GM21786 (cell line): Measurements from ENCODE around the gene SPOCK3.
"Not testable (repeated sequence)": the region's sequence is repeated elsewhere in the genome, so short reads cannot be mapped to it uniquely, and the experiment has no call there.

Experiments
- ATAC-seq: cut with Tn5 transposase; IDR thresholded peaks from one replicate; pipeline ENCODE4 v1.9.1; 2021; ENCODE audit not compliant: unreplicated experiment

SPOCK3 gene

DNA sequence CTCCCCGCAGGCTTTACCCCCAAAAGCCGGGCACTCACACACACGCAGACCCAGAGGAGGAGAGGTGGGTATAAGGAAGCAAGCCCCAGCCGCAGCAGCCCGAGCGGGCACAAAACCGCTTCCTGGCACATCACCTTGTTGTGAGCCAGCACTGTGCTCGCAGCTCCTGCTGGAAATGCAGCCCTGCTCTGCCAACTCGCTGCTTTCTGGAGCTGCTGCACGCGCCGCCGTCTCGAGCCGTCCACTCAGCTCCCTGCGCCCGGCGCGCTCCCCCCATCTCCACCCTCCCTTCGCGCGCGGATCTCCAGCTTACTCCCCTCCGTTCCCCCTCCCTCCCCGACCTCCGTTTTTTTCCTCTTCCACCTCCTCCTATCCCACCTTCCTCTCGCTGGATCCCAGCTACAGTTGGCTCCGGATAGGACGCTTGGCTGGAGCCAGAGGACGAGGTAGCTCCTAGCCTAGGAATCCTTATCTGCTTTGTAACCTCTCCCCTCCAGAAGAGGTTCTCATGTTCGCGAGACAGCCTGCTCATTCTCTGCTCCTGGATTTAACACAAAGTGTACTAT is at the start of gene SPOCK3:
Gene SPOCK3, minus strand, starts transcription at position 179 of the 566 bp plus-strand sequence.
- peak; percentile 40 for ATAC-seq

DNA sequence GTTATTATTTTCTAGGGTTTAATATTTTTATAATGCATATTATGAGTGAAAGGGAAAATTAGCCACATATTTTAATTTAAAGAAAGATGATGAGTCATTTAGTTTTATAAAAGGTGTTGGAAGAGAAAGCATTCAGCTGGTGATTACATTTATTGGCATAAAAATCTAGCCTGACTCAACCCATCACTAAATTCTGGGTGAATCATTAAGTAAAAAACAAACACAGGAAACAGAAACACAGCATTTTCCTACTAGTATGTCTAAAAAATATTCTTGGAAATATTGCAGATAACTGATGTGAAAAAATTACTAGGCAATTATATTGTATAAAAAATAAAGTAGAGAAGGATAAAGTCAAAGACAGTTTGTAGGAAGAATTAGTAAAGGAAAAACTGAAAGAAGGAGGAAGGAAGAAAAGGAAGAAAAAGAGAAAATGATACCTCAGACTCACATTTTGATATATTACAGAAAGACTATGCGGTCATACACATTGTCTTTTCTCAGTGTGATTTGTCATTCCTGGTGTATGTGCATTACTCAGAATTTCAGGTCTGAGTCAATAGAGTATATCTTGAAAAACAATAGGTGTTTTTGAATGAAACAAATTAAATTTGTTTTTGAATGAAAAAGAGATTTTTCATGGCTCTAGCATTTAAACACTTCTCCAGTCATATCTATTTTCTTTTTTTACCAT is 48.0 kb upstream of the SPOCK3 start:
- ATAC-seq: no peak

DNA sequence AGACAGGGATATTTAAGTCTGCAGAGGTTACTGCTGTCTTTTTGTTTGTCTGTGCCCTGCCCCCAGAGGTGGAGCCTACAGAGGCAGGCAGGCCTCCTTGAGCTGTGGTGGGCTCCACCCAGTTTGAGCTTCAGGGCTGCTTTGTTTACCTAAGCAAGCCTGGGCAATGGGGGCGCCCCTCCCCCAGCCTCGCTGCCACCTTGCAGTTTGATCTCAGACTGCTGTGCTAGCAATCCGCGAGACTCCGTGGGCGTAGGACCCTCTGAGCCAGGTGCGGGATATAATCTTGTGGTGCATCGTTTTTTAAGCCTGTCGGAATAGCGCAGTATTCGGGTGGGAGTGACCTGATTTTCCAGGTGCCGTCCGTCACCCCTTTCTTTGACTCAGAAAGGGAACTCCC is 47.3 kb upstream of the SPOCK3 start:
- ATAC-seq: not testable (repeated sequence)

DNA sequence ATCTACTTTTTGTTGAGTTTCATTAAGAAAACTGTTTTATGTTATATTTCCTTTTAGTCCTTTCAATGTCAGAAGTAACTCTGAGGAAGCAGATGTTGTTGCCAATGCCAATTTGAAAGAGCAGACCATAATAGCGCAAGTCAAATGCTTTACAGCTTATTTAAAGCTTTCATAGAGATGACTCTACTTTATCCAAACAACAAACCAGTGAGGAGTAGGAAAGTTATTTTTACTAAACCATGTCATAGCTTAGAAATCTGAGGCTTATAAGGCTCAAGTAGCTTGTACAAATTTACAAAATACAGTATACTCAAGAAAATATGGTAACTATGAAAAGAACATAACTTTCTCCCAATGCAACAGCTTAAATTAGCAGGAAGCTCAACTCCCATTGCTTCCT is 40.1 kb upstream of the SPOCK3 start:
- no peak for ATAC-seq

DNA sequence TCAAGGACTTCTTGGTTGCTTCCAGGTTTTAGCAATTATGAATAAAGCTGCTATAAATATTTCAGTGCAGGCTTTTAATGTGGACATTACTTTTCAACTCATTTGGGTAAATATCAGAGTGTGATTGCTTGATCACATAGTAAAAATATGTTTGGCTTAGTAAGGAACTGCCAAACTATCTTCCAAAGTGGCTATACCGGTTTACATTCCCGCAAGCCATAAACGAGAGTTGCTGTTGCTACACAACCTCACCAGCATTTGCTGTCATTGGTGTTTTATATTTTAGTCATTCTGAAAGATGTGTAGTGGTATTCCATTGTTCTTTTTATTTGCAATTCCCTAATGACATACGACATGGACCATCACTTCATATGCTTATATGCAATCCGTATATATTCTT is 30.9 kb upstream of the SPOCK3 start:
- no peak for ATAC-seq

DNA sequence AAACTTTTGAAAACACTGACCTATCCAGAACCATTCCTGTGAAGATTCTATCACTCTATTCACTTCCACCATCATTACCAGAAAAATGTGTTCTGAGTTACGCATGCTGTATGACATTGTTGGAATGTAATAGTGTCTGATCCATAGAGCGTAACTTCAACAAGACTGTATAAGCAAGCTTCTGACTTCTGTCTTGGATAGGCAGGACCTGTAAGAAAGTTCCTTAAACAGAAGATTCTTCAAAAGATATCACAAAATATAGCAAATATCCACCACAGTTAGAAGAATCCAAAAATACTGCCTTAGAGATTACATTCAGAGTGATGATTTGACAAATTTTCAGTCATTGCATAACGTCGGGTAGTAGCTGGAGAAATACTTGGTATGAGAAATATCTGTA is 14.0 kb upstream of the SPOCK3 start:
- no peak for ATAC-seq

DNA sequence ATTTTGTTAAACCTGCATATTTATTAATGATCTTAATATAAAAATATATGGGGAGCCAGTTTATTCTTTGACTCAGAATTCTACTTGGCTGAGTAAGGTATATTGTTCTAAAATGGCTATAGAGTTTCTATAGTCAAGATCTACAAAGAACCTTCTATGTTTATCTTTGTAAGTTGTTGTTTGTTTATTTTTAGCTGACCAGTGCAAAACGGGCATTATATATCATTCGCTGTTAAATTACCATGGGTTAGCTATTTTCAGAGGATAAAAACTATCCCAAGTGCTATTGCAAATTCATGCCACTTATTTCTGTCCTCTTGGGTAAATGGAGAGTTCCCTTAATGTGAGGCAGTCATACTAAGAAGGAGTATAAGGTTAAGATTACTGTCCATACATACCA is 5.3 kb upstream of the SPOCK3 start:
- no peak for ATAC-seq

DNA sequence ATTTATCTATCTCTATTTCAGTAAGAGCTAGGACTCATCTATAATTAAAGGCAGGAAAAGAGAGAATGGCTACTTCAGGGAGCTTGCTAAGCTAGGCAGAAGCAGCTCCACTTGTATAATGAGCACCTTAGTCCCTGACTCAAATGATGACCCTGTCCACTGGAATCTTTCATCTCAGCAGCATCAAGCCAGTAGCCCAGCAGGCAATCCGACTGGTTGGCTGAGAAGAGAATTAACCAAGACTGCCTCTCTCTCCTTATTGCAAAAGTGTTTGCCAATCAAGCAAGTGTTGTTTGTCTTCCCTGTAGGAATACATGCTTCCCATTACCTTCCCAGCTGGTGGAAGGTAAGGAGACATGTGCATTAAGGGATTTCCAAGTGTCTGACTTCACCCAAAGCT is 3.9 kb upstream of the SPOCK3 start:
- ATAC-seq: no peak

DNA sequence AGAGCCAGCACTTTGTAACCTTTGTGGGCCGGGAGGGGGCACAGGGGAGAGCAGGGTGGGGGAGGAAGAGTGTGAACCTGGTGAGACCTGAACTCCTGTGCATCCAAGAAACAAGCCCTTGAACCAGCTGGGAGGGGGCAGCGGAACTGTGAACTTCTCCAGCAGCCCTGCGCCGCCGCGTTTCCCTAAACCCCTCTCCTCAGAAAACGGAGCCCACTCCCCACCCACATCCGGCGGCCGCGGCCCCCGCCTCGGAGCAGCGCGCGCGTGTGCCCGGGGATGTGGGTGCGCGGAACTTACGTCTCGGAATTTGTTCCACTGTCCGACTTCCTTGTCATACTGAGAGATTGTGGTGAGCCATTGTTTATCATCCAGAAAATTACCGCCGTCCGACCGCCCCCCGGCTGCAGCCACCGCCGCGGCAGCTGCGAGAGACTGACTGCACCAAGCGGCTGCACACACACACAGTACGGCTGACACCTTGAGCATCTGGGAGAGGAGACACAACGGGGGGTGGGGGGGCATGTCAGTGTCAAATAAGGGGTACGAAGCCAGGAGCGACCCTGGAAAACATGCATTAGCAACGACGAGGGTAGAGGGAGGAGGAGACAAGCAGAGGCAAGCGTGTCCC is 494 bp downstream of the SPOCK3 start:
- peak; percentile 62 for ATAC-seq

DNA sequence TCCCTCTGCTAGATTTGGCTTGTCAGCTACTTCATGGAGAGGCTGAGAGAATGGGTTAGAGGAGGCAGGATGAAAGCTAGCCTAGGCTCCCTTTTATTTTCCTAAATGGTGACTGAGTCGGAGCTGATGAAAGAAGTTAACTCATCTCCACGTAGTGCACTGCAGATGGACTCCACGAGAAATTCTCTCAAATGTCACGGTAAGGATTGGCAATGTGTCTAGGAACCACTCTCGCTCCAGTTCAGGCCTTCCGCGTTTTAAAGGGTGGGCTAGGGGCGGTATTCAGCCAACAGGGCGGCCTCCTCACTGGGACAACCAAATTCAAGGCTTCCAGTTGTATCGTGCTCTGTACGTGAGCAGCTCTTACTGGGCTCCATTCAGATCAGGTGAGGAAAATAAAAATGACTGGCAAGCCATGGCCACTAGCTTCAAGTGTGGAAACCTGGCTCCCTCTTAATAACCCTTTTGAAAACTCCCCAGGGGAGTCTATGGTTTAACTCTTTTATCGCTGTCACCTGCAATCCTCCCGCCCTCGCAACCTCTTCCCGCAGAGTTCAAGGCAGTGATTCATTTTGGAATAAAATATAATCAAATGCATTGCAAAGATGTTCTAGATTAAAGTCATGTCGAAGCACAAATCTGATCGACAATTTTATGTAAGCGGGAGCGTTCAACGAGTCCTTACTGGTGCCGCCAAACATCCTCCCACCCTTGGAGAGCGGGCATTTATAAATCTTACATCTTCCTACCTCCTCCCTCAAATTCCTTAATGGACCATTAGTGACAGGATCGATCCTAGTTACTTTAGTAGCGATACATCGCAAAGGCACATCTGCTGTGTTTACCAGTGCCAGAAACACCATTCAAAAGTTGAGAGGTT is 1.2 kb downstream of the SPOCK3 start:
- no peak for ATAC-seq

DNA sequence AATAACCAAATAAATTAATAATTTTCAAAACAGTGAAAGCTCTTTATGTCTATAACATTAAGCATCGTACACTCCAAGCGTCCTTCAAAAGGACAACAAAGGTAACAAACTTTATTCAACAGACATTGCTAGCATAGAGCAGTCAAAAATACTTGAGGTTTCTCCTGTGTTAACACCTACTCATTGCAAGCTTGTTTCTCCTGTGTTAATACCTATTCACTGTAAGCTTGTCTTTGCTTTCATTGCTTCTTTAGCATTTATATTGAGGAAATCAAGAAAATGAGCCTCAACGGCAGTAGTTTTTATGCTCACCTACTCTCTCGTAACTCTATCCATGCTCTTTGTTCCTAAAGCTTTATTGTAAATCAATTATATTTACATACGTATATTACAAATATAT is 3.5 kb downstream of the SPOCK3 start:
- ATAC-seq: no peak

DNA sequence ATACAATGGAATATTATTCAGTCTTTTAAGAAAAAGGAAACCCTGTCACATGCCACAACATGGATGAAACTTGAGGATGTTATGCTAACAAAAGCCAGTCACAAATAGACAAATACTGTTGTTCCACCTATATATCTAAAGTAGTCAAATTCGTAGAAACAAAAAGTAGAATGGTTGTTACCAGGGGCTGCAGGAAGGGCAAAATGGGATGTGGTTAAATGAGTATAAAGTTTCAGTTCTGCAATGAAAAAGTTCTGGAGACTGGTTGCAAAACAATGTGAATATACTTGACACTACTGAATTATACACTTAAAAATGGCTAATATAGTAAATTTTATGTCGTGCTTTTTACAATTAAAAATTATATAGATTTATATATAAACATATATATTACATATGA is 12.2 kb downstream of the SPOCK3 start:
- ATAC-seq: peak; percentile 96

DNA sequence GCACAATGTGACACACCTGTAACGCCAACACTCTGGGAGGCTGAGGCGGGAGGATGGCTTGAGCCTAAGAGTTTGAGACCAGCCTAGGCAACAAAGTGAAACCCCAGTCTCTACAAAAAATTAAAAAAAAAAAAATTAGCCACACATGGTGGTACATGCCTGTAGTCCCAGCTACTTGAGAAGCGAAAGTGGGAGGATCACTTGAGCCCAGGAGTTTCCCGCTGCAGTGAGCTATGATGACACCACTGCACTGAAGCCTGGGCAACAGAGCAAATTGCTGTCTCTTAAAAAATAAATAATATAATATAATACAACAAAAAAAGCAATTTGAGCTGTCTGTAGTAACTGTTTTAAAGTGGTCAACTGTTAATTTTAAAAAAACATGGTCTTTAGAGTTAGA is 13.2 kb downstream of the SPOCK3 start:
- no peak for ATAC-seq

DNA sequence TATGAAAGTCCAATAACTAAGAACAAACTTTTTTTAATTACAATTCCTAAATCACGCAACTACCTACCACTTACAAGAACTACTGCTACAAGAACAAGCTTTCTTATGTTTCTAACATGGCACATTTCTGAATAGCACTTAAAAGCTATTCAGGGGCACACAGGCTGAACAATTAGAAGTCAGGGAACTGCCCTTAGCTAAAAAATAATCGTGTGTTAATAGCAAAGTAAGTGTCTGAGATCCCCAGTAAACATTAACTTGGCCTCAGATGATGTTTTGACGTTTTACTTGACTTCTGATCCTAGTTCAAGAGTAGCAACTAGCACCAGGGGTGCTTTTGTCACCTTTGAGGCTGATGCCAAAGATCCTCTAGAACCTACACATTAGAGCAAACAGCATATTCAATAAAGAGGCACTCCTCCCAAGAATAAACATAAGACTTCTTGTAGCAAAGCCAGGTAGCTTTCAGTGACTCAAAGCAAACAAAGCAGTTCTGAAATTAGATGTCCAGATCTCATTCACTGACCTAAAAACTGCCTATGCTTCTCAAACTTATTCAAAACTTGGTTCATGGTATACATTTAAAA is 16.2 kb downstream of the SPOCK3 start:
- ATAC-seq: no peak

DNA sequence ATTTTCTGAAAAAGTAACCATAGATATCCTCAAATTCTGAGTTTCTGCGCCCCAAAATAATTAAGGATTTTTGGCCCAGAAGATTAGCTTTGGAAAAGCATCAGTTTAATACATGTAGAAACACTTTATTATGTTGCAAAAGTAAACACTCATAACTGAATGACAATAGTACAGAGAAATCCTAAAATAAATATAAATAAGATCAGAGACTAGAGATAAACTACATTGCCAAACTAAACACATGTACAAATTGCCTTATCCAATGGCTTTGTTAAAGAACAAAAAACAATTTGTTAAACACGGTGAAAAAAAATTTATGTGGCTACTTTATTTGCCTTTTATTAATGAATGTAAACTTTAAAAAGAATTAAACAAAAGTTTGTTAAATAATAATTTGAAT is 17.5 kb downstream of the SPOCK3 start:
- no peak for ATAC-seq

DNA sequence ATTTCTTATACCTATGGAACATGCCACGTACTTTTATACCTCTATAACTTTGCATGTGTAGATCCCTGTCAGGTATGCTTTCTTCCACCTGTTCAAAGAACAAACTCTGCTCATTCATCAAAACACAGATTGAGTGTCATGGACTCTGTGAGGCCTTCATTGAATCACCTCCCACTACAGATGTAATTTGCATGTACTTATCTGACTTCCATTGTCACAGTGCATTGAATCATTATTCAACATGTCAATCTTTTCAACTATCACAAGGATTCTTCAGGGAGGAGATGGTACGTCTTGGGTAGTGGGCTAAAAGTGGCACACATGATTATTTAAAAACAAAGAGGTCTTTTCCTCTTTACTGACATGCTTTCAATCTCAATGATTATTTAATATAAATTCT is 24.1 kb downstream of the SPOCK3 start:
- ATAC-seq: no peak

DNA sequence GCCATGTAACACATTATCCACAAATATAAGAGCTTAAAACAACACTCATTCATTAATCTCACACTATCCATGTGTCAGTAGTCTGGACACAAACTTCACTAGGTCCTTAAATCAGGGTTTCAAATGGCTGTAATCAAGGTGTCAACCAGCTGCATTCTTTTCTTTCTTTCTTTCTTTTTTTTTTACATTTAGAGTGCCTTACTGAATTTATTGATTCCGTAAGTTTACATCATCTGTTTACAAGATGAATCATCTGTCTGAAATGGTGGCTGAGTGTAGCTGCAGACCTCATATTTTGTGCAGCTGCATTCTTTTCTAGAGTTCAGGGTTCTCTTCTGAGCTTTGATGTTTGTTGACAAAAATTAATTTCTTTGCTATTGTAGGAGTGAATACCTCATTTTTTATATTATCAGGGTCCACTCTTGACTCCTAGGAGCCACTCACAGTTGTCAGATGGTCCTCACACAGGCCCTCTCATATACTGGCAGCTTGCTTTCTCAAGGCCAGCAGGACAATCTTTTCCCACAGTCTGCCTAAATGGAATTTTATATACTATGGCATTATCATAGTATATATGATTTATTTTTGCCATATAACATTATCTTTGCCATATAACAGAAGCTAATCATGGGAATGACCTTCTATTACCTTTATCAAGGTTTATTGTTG is 37.8 kb downstream of the SPOCK3 start:
- no peak for ATAC-seq

DNA sequence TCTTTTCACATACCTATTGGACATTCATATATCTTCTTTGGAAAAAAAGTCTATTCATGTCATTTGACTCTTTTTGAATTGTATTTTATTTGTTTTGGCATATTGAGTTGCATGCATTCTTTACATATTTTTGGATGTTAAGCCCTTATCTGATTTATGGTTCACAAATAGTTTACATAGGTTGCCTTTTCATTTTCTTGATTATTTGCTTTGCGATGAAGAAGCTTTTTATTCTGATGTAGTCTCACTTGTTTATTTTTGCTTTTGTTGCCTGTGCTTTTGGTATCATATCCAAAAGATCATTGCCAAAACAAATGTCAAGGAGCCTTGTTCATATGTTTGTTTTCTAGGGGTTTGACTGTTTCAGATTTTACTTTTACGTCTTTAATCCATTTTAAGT is 43.9 kb downstream of the SPOCK3 start:
- ATAC-seq: no peak

DNA sequence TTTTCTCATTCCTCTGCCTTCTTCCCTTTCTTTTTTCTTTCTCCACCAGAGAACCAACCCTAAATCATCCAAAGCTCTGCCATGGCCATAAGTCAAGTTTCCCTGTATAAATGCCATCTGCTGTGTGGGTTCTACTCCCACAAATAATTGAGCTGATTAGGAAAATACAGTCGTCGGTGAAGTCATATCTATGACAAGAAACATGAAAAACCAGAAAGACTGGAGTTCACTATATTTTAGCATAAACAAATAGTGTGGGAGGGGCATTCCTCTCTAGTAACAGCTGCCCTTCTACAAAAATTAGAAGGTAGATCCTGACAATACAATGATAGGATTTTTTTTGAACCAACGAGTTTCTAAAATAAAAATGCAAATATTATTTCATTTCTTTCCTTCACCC is 48.8 kb downstream of the SPOCK3 start:
- ATAC-seq: no peak

DNA sequence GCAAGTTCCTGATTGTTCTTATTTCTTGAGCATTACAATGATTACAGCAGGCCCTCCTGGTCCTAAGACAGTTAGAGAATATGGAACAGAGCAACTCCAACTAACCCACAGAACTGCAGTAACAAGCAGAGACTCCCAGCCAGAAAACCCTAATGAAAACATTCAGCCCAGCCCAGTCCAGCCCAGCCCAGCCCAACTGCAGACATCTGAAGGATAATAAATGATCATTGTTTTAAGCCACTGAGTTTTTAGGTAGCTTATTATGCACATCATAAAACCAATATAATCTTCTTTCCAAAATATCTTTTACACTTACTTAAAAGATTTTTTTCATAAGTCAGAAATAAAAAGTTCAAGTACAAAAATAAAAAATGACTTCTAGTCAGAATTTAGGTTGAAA is 51.3 kb downstream of the SPOCK3 start:
- ATAC-seq: no peak

DNA sequence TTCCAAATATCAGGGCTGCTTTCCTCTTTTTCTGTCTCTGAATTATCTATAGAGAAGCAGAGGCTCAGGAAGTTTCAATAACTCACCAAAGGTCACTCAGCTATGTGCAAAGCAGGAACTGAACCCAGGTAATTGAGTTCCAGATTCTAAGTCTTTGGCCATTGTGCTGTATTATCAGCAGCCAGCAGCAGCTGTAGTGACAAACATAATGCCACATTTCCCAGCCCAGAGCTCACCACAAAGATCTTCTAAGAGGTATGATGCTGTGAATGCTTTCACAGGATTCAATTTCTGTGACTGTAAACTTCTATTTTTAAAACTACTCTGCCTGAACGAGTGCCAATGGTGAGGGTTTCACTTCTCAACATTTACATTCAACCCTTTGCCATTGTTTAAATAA is 56.4 kb downstream of the SPOCK3 start:
- peak; percentile 61 for ATAC-seq
